SU-DHL-6 (cell line): ENCODE results near the gene RFXANK.
A peak's percentile ranks its signal among the peaks of the same experiment; 100 is the strongest.
"Not testable (repeated sequence)": the region's sequence is repeated elsewhere in the genome, so short reads cannot be mapped to it uniquely, and the experiment has no call there.

Experiments
- H2AFZ ChIP-seq: fragments of 200-600 bp; sonication (generic); 2 replicates; pipeline ENCODE4 v1.6.1; 2014; ENCODE audit warnings: low read depth, mild to moderate bottlenecking, moderate library complexity, mixed read lengths, antibody characterized with exemption, low read length; ENCODE audit not compliant: severe bottlenecking
- H3F3A ChIP-seq: fragments of 200-600 bp; shearing (Covaris generic); 2 replicates; pipeline ENCODE4 v1.6.0; 2016; ENCODE audit warnings: antibody characterized with exemption, mild to moderate bottlenecking; ENCODE audit not compliant: insufficient read depth
- H3K27ac ChIP-seq: fragments of 200-600 bp; sonication (generic); 2 replicates; pipeline ENCODE4 v1.5.1; 2016; ENCODE audit warnings: low read depth, mild to moderate bottlenecking, low read length, moderate library complexity, mixed read lengths
- H3K27me3 ChIP-seq: fragments of 200-600 bp; sonication (generic), shearing (Covaris generic); 2 replicates; pipeline ENCODE4 v1.6.0; 2014; ENCODE audit warnings: mild to moderate bottlenecking, low read length
- H3K36me3 ChIP-seq: fragments of 200-600 bp; sonication (generic); 2 replicates; pipeline ENCODE4 v1.6.1; 2014; ENCODE audit warnings: mild to moderate bottlenecking, low read length, mixed read lengths
- H3K4me2 ChIP-seq: fragments of 300-600, 200-600 bp; shearing (Covaris generic), sonication (generic); 2 replicates; pipeline ENCODE4 v1.6.0; 2014; ENCODE audit warnings: low read length, low read depth, mild to moderate bottlenecking; ENCODE audit not compliant: poor library complexity, severe bottlenecking
- H3K4me3 ChIP-seq: fragments of 200-600 bp; sonication (generic); 2 replicates; pipeline ENCODE4 v1.5.1; 2014; ENCODE audit warnings: antibody characterized with exemption, low read length, mild to moderate bottlenecking, mixed read lengths; ENCODE audit not compliant: insufficient read depth, poor library complexity, severe bottlenecking
- H3K79me2 ChIP-seq: fragments of 200-600 bp; sonication (generic); 2 replicates; pipeline ENCODE4 v1.6.1; 2014; ENCODE audit warnings: mild to moderate bottlenecking, low read length, moderate library complexity; ENCODE audit not compliant: insufficient read depth
- H3K9ac ChIP-seq: fragments of 200-600 bp; sonication (generic); 2 replicates; pipeline ENCODE4 v1.7.0; 2014; ENCODE audit warnings: mild to moderate bottlenecking, low read length
- H3K9me2 ChIP-seq: fragments of 200-600 bp; sonication (generic); replicated peaks from 2 replicates; pipeline ENCODE4 v1.6.1; 2014; ENCODE audit warnings: low read length; ENCODE audit not compliant: insufficient read depth
- H3K9me3 ChIP-seq: fragments of 200-600 bp; sonication (generic); 2 replicates; pipeline ENCODE4 v1.6.1; 2014; ENCODE audit warnings: low read length, mixed read lengths; ENCODE audit not compliant: insufficient read depth
- H4K20me1 ChIP-seq: fragments of 200-600 bp; sonication (generic); 2 replicates; pipeline ENCODE4 v1.6.1; 2014; ENCODE audit warnings: low read depth, mild to moderate bottlenecking, antibody characterized with exemption, low read length, moderate library complexity, mixed read lengths
- EZH2phosphoT487 ChIP-seq: fragments of 200-600 bp; sonication (generic), shearing (Covaris generic); conservative IDR thresholded peaks from 2 replicates; pipeline ENCODE4 v1.6.1; 2018; ENCODE audit warnings: mild to moderate bottlenecking, antibody characterized with exemption, low read length, moderate library complexity, mixed read lengths
- TF ChIP-seq, protein P1 (sequence below): fragments of 200-600 bp; sonication (generic); IDR thresholded peaks from one replicate; pipeline ENCODE4 v1.5.1; 2017; ENCODE audit warnings: antibody characterized with exemption, mild to moderate bottlenecking, low read length, moderate library complexity; ENCODE audit not compliant: insufficient read depth, poor library complexity, severe bottlenecking

RFXANK gene

DNA sequence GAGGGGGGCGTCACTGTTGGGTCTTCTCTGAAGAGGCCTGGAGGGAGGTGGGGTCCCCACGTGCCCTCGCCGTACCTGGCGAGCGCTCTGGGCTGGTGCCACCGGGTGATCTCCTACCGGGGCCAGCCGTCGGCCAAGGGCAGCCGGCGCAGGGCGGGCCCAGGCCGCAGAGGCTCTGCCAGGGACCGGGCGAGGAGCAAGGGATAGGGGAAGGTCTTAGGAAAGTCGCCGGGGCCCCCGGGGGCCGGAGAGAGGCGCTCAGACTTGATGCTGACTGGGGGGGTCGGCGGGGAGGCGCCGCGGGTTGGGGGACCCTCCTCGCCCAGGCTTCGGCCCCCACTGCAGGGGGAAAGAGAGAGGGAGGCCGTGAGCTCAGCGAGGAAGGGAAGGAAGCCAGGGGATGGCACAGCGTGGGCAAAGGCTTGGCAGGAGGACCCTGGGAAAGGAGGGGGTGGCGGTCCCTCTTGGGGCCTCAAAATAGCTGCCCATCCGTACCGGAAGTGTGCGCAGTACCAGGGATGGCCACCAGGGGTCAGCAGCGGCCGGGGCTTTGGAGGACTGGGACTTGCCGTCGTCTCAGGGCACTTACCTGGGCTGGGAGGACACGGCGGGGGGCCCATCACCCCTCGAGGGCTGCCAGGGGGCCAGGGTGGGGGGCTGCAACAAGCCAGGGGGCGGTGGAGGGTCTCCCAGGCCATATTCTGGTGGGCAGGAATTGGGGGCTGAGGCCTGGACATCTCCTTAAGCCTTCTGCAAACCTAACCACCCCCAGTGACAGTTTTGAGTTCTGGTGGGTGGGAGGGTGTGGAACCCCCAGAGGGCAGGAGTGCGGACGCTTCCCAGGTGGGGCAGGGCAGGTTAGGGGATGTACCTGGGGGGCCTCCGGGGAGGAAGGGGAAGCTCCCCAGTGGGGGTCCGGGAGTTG is 46.1 kb upstream of the RFXANK start:
- no peaks in the 10 kb centered on the region for H3K27me3 ChIP-seq
- TF ChIP-seq, protein P1, sequence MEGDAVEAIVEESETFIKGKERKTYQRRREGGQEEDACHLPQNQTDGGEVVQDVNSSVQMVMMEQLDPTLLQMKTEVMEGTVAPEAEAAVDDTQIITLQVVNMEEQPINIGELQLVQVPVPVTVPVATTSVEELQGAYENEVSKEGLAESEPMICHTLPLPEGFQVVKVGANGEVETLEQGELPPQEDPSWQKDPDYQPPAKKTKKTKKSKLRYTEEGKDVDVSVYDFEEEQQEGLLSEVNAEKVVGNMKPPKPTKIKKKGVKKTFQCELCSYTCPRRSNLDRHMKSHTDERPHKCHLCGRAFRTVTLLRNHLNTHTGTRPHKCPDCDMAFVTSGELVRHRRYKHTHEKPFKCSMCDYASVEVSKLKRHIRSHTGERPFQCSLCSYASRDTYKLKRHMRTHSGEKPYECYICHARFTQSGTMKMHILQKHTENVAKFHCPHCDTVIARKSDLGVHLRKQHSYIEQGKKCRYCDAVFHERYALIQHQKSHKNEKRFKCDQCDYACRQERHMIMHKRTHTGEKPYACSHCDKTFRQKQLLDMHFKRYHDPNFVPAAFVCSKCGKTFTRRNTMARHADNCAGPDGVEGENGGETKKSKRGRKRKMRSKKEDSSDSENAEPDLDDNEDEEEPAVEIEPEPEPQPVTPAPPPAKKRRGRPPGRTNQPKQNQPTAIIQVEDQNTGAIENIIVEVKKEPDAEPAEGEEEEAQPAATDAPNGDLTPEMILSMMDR = peak; percentile 73
- no peak for TF ChIP-seq EZH2phosphoT487
- no peak overlapping the region for H2AFZ ChIP-seq
- peak overlapping the region; percentile 20 for H3K4me2 ChIP-seq
- H3F3A ChIP-seq = peaks cover 81% of the 10 kb centered on the region
- no peaks in the 10 kb centered on the region for H3K9me2 ChIP-seq
- no peaks in the 10 kb centered on the region for H3K79me2 ChIP-seq
- H4K20me1 ChIP-seq = no peaks in the 10 kb centered on the region; the same call in 1 of the 2 replicates
- no peaks in the 10 kb centered on the region for H3K9me3 ChIP-seq
- H3K36me3 ChIP-seq = peaks cover 10% of the 10 kb centered on the region
- 0 out of 2 replicates have a peak overlapping the region, but pooled peaks have one; percentile 5 for H3K9ac ChIP-seq
- H3K4me3 ChIP-seq = no peak overlapping the region
- peak overlapping the region; percentile 73 for H3K27ac ChIP-seq

DNA sequence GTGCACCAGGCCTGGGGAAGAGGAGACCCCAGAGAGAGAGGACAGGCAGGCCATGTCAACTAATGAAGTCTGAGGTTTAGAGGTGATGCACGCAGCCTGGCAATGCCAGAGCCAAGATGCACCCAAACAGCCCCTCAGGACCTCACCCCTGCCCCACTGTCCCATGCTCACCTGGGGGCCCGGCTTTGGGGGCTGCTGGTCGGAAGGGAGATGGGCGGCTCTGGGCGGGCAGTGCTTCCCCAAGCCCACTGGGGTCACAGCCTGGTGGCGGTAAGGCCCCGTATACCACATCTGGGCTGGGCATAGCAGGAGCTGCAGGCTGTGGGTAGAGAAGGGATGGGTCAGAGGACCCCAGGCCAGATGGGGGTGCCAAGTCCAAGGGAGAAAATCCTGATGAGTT is 45.2 kb upstream of the RFXANK start:
- no peak overlapping the region for H3K4me3 ChIP-seq
- peak overlapping the region; percentile 20 for H3K4me2 ChIP-seq
- H4K20me1 ChIP-seq = no peaks in the 10 kb centered on the region; the same call in 1 of the 2 replicates
- no peaks in the 10 kb centered on the region for H3K27me3 ChIP-seq
- peak overlapping the region; percentile 5; the same call in 1 of the 2 replicates for H3K9ac ChIP-seq
- H3K9me2 ChIP-seq = no peaks in the 10 kb centered on the region
- H3F3A ChIP-seq = peaks cover 82% of the 10 kb centered on the region
- H3K79me2 ChIP-seq = peaks cover 3% of the 10 kb centered on the region; the same call in 1 of the 2 replicates
- no peak overlapping the region for H2AFZ ChIP-seq
- peak overlapping the region; percentile 73 for H3K27ac ChIP-seq
- no peaks in the 10 kb centered on the region for H3K9me3 ChIP-seq
- H3K36me3 ChIP-seq = peaks cover 10% of the 10 kb centered on the region
- TF ChIP-seq EZH2phosphoT487 = no peak
- TF ChIP-seq, protein P1 = no peak

DNA sequence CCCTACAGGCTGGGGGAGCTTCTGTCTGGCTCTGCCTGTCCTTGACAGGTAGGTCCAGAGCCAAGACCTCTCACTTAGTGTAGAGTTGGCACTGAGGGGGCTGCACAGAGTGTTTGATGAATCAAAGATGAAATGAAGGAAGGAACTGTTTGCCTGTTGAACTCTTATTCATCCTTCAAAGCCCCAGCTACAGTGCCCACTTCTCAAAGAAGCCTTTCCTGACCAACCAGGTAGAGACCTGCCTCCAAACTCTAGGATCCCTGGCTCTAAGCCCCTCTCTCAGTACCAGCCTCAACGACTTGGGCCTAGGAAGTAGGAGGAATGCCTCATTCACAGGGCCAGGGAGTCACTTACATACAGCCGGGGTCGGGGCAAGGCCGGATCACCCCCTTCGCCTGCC is 44.7 kb upstream of the RFXANK start:
- no peak overlapping the region for H3K4me3 ChIP-seq
- H3K27ac ChIP-seq = peak overlapping the region; percentile 73
- no peaks in the 10 kb centered on the region; the same call in 1 of the 2 replicates for H4K20me1 ChIP-seq
- peaks cover 3% of the 10 kb centered on the region; the same call in 1 of the 2 replicates for H3K79me2 ChIP-seq
- H2AFZ ChIP-seq = no peak overlapping the region
- no peaks in the 10 kb centered on the region for H3K9me2 ChIP-seq
- H3K9ac ChIP-seq = 0 out of 2 replicates have a peak overlapping the region, but pooled peaks have one; percentile 5
- peaks cover 77% of the 10 kb centered on the region for H3F3A ChIP-seq
- no peak for TF ChIP-seq EZH2phosphoT487
- TF ChIP-seq, protein P1 = no peak
- no peak overlapping the region for H3K4me2 ChIP-seq
- H3K36me3 ChIP-seq = peaks cover 10% of the 10 kb centered on the region
- H3K27me3 ChIP-seq = no peaks in the 10 kb centered on the region
- no peaks in the 10 kb centered on the region for H3K9me3 ChIP-seq

DNA sequence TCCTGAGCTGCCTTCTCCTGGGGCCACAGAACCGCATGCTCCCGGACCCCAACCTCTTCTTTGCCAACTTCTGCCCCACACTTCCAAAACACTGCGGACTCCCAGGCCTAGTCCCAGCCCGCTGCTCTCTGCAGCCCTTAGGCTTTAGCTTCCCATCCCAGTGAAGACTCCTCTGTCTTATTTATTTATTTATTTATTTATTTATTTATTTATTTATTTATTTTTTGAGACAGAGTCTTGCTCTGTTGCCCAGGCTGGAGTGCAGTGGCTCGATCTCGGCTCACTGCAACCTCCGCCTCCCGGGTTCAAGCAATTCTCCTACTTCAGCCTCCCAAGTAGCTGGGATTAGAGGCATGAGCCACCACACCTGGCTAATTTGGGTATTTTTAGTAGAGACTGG is 43.6 kb upstream of the RFXANK start:
- not testable (repeated sequence) for H3K9ac ChIP-seq, H3K9me3 ChIP-seq, H3K4me3 ChIP-seq, H3K4me2 ChIP-seq, H2AFZ ChIP-seq, H3K27me3 ChIP-seq, H4K20me1 ChIP-seq, H3K27ac ChIP-seq, H3K36me3 ChIP-seq, H3K9me2 ChIP-seq
- Histone ChIP-seq H3F3A (peaks cover 77% of the 10 kb centered on the region), H3K79me2 (peaks cover 14% of the 10 kb centered on the region)
